HG02588 (cell line): ENCODE data around the gene ADAM19.

Source experiments
- ATAC-seq: cut with Tn5 transposase; IDR thresholded peaks from one replicate; pipeline ENCODE4 v1.9.1; 2021; ENCODE audit warnings: mild to moderate bottlenecking, moderate library complexity; ENCODE audit not compliant: unreplicated experiment

Gene ADAM19, protein sequence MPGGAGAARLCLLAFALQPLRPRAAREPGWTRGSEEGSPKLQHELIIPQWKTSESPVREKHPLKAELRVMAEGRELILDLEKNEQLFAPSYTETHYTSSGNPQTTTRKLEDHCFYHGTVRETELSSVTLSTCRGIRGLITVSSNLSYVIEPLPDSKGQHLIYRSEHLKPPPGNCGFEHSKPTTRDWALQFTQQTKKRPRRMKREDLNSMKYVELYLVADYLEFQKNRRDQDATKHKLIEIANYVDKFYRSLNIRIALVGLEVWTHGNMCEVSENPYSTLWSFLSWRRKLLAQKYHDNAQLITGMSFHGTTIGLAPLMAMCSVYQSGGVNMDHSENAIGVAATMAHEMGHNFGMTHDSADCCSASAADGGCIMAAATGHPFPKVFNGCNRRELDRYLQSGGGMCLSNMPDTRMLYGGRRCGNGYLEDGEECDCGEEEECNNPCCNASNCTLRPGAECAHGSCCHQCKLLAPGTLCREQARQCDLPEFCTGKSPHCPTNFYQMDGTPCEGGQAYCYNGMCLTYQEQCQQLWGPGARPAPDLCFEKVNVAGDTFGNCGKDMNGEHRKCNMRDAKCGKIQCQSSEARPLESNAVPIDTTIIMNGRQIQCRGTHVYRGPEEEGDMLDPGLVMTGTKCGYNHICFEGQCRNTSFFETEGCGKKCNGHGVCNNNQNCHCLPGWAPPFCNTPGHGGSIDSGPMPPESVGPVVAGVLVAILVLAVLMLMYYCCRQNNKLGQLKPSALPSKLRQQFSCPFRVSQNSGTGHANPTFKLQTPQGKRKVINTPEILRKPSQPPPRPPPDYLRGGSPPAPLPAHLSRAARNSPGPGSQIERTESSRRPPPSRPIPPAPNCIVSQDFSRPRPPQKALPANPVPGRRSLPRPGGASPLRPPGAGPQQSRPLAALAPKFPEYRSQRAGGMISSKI

DNA sequence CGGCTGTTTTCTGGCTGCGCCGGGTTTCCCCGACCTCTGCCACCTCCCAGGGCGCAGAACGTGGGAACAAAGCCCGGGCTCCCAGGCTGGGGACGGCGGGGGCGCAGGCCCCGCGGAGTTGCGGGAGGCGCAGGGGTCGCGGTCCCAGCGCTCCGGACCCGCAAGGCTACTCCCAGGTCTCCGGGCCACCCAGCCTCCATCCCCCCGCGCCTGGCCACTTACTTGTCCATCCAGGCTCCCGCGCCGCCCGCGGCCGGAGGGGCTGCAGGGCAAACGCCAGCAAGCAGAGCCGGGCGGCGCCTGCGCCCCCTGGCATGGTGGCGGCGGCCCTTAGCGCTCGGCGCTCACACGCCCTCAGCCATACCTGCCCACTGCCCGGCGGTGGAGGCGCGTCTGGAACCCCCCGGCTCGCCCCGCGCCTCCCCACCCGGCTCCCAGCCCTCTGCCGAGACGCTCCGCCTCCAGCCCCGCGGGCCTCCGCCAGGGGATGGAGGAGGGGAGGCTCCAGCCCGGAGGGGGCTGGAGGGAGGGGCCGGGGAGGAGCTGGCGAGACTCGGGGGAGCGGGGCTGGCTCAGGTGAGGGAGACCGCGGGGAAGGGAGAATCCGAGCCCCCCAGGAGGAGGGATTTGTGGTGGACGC is at the start of gene ADAM19:
TSS of gene ADAM19 (minus strand) at position 395 of the 640 bp plus-strand sequence. CDS start at position 316, 79 bp downstream.
- peak; percentile 44 for ATAC-seq

DNA sequence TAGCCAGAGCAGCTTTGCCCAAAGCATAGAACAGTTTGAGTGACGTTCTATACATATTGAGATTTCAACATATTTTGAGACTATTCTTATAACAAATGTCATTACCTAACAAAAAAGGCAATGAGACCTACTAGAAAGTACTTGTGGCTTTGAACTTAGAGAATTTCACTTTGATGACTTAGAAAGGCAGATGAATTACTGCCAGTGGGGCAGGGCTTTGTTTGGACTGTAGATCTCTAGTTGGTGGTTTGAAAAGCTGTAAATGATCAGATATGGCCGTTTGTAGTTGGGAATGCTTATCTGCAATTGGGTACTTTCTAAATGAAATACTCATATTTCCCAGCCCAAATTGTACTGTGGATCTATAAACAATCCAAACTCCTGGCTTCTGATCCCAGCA is 48.6 kb upstream of the ADAM19 start:
- ATAC-seq, result no peak

DNA sequence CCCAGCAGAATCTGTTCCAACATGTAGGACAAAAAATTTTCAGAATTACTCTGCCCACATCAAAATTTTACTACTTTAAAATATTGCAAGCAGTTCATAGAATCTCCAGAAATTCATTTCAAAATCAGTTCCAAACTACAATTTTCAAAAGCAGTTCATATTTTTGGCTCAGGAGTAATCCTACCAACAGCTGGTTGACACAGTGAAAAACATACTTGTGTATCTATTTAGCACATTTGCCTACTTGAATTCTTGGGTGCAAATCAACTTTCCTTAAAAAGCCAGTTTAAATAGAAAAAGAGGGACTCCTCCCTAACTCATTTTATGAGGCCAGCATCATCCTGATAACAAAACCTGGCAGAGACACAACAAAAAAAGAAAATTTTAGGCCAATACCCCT is 45.2 kb upstream of the ADAM19 start:
- no peak for ATAC-seq

DNA sequence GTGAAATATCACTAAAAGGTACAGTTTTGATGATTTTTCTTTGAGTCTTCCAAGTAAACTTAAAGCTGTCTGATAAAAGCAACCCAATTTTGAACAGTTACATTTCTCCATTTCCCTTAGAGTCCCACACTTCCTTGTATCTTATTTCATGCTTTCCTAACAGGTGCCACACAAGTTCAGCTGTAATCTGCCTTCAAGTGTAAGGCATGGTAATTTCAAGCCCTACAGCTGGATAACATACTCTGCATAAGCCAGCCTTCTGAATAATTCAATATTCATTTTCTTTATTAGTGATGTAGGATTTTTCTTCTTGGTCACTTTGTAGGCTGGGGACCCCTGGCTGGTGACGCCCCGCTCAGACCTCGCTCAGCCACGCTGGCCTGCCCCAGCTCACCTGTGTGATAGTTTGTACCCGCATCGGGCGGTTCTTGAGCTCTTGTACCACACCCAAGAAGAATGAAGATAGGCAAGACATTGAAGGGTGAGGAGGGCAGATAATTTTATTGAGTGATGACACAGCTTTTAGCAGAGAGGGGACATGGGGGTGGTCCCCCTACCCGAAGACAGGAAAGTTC is 42.7 kb upstream of the ADAM19 start:
- no peak for ATAC-seq

DNA sequence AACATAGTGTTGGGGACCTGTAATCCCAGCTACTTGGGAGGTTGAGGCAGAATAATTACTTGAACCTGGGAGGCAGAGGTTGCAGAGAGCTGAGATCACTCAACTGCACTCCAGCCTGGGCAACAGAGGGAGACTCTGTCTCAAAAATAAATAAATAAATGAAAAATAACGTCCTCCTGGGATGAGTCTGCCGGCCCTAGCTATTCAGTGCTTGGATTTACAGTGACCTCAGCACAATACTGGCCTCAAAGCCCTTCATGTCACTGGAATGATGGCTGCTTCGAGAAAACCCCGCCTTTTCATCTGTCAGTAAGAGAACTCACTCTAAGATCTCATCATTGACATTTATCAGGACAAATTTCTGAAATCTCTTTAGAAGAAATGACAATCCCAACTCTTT is 41.2 kb upstream of the ADAM19 start:
- ATAC-seq, result no peak

DNA sequence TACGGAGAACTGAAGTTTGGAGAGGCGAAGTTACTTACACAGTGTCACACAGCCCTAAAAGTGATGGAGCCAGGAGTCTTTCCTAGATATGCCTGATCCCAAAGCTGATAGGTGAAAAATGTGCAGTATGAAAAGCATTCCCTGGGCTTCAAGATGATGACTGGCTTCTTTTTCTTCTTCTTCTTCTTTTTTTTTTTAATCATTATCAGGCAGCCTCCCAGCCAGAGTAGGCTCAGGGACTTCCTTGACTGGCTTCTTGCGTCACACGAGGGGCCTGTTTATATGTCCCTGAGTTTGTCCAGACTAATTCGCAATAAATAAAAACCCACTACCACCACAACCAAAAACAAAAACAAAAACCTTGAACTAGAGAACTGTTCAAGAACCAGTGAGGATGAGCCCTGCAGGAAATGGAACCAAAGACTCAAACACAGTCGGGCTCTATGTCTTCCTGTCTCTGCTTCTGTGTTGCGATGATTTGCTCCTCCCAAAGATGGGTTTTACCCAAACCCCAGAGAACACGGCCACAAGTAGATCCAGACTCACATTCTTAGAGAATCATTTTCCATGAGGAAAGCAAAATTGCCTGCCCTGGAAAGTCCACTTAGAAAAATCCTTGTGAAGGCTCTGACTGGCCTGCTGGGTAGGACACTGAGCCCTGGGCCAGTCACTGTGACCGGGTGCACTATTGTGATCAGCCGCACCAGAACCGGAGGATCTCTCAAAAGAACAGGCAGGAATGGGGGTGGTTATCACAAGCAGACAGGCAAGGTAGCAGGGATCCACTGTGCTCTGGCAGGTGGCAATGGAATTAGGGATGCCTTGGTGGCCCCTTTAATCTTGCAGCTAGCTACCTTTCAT is 38.0 kb upstream of the ADAM19 start:
- ATAC-seq, result no peak

DNA sequence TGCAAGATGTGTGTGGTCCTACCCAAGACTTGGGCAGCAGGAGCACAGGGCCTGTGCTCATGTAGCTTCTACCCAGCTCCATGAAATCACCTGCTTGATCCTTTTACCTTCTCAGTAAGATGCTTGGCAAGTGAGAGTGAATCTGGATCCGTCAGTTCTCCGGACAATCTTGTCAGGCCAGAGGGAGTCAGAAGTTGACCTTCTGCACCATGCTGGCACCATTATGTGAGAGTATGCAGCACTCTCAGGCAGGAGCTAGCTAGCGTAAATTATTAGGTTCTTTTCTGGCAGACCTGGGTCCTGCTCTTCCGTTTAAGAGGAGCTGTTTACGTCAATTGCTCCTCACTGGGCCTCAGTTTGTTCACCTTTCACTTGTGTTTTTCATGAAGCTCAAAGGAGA is 37.0 kb upstream of the ADAM19 start:
- ATAC-seq, result no peak

DNA sequence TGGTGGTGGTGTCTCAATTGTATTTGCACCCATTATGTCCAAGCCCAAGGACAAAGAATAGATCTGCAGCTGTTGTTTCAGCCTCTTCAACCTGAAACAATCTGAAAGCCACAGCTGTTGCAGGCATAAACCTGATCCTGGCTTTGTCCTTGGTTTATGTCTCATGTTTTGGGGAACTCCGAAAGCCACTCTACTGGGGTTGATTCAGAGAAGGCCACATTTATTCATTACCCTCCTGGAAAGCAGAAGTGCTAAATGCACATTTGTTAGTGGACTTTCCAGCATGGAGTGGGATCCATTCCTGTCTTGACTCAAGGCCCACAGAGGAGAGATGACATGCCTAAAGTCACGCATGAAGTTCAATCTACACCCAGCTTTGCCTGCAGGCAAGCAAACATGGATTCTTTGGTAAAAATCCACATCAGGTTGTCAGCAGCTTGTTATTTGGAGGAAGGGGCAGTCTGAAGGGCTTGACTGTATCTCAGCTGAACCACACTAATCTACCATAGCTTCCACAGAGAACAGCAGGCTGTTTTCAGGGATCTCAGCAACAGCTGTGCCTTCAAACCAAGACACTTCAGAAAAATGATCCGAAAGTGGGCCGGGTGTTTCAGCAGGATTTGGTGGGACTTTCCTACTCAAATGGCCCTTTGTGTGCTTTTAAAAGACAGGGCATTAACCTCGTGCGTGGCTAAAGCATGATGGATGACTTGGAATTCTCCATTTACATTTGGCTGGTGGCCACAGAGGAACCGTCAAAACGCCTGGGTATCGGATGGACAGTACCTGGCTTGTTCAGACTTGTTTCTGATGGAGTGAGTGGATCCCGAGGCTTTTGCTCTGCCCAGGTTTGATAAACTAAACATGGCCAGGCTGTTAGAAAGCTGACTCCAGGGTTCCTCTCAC is 36.2 kb upstream of the ADAM19 start:
- ATAC-seq, result peak; percentile 78

DNA sequence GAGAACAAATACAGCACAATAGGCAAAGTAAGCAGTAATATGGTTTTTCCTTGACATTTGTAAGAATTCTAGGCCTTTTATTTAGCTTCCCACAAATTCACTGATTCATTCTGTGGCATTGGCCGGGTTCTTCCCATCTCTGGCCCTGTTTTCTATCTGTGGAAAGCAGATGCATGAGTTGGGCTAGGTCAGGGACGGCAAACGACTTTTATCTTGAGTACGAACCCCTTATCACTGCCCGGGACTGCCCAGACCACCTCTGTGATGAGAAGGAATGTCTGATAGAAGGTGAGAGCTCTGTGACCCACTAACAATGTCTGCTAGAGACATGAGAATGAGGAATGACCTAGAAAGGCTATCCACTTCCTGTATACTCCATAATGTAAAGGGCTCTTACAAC is 35.4 kb upstream of the ADAM19 start:
- no peak for ATAC-seq

DNA sequence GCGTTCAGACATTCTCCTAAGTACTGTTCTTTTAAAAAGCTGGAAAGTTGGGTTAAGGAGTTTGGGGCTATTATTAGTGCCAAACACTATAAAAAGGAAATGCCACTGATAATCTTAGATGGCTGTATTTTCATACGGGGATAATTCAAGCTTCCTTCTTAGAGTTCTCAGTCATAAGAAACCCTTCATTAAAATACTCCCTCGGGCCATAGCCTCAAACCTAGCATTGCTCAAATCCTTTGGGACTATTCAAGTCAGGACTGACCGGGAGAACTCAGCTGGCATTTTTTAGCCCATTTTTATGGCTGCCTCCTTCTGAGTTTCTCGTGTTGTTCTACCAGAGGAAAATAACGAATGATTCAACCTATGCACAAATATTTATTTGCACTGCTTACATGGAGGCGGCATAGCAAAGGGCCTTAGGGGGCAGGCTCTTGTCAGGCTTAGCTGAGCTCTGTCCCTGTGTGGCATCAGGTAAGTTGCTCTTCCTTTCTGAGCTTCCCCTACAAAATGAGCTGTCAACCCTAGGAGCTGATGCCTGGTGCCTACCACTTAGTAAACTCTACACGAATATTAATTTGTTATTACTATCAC is 33.5 kb upstream of the ADAM19 start:
- no peak for ATAC-seq

DNA sequence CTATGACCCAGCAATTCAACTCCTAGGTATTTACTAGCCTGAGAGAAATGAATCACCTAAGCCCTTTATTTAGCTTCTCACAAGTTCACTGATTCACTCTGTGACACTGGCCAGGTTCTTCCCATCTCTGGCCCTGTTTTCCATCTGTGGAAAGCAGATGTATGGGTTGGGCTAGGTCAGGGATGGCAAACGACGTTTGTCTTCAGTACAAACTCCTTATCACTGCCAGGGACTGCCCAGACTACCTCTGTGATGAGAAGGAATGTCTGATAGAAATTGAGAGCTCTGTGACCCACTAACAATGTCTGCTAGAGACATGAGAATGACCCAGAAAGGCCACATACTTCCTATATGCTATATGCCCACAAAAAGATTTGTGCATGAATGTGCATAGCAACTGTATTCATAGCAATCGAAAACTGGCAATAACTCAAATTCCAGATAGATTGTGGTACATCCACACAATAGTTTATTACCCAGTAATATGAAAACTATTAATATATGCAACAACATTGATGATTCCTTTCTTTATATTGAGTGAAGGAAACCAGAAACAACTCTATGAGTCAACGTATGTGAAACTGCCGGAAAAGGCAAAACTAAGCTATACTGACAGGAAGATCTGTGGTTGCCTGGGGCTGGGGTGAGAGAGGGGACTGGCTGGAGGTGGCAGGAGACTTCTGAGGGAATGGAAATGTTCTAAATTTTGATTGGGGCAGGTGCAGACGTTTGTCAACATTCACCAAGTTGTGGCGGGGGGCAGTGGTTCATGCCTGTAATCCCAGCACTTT is 32.0 kb upstream of the ADAM19 start:
- ATAC-seq, result no peak

DNA sequence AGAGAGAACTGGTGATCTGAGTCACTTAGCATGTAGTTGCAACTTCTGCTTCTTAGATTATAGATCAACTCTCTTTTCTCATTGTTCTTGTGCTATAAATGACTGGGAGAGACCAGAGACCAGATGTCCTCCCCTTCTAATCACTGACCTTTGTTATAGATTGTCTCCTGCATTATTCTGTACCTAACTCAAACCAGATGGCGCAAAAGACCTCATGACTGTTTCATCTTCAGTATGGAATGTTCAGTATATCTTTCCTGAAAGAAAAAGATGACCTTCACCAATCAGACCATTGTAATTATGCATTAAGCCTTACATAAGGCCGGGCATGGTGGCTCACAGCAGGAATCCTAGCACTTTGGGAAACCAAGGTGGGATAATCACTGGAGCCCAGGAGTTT is 30.5 kb upstream of the ADAM19 start:
- no peak for ATAC-seq

DNA sequence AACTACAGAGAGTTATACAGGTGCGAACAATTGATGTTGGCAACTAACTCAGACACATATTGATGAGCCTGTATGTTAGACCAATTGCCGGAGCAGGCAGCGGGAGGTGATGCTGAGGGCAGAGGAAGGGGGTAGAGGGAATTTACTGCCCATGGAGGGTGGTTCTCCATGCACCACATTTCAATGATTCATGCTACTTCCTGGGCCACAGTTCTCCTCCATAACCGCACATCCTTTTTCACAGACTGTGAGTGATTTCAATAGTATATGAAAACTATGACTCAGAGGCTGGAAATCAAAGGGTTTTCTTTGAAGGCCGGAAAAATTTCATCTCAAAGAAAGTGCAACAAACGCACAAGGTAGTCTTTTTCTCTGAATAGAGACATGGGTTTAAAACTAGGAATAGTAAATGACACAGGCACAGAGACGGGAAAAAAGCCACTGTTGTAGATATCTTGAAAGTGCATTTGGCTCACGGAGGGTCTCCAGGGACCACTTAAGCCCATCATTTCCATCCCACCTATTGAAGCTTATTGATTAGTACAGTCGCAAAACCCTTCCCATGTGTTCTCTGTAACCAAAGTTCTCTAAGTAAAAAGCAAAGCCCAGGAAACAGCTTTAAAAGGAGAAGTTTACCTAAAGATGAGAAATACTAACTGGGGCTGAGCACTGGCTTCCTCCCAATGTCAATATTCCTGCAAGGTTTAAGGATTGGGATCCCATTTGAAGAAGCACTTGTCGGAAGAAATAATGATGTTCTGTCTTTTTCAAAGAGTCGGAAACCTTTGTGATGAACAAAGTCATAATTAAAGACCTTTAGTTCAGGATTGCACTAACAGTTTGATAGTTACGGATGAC is 28.0 kb upstream of the ADAM19 start:
- no peak for ATAC-seq

DNA sequence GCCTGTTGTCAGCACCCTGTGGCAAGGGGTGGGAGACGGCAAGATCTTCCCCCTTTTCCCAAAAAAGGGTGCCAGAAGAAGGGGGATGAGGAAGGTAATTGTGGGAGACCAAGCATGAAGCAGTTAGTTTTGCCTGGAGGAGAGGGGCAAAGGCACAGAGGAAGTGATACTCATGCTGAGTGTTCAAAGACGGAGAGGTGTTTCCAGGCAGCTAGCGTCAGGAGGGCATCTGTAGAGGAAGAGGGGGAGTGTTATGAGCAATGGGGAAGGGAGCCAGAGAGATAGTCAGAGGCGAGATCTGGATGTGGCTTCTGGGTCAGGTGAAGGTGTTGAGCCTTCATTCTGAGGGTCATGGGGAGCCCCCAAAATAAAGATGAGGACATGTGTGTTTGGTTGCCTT is 26.9 kb upstream of the ADAM19 start:
- ATAC-seq, result peak; percentile 56

DNA sequence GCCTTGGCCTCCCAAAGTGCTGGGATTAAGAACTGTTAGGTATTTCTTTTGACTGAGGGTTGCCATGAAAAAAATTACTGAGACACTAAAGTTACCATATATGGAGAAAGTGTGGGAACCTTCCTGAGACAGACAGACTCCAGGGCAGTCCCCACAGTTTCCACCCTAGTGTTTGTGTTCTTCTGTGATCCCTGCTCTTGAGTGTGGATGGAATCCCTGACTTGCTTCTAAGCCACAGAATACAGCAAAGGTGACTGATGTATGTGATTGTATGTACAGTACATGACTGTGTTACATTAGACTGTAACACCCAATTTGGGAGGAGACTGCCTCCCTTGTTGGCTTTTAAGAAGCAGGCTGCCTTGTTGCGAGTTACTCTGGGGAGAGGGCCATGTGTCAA is 24.7 kb upstream of the ADAM19 start:
- ATAC-seq, result no peak

DNA sequence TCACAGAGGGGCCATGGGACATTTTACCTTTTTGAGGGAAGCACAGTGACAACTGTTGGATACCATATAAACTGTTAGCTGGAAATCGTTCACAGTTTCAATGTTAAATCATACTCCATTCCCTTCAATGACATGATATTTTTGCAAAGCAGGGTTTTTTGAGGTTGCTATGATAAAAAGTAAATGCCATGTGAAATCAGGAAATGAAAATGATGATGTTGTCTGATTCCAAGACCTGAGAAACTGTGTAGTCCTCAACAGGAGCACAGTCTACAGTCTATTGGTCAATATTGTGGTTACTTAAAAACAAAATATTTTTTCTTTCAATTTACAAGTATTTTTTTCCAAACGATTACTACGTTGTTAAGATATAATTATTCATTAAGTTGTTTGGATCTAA is 24.0 kb upstream of the ADAM19 start:
- ATAC-seq, result no peak

DNA sequence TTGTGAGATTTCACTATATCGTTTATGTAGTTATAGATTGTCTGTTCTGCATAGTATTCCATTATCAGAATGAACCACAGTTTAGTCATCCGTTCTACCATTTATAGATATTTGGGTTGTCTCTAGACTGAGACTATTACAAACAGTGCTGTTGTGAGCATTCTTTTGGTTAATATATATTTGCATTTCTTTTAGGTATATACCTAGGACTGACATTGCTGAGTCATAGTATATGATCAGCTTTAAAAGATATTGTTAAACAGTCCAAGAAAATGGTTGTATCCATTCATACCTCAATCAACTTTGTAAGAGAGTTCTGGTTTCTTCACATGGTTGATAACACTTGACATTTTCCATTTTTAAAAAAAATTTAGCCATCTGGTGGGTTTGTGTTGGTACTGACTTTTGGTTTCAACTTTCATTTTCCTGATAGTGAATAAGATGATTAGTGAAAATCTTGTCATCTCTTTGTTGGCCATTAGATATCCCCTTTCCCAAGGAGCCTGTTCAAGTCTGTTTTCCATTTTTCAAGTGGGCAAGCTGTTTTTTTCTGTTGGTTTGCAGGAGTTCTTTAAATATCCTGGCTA is 22.9 kb upstream of the ADAM19 start:
- ATAC-seq, result no peak
